ENCODE results near the gene OR10H3. TPM values are rescaled to one million over a fixed set of nuclear protein-coding genes. Genes with fewer than 3 reads are reported as not detected.

Gene OR10H3
- total RNA-seq, 2 experiments from 2014 or later = not detected

DNA sequence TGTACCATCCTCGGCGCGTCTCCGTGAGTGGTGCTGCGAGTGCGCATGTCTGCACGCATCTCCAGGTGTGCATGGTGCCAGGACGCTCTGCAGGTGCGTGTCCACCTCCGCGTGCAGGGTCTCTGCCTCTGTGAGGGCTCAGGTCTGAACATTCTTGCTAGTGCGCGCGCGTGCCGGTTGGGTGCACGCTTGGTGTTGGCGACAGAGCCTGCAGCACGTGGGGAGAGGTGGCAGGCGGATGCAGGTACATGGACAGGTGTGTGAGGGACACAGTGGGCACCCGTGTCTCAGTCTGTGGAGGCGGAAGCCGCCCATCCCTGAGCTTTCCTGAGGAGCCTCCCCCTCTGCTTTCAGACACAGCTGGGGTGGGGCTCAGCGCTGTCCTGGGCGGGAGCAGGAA is 14.8 kb upstream of the OR10H3 start:
- TF ChIP-seq EZH2phosphoT487 (IDR thresholded peaks at IDR 0.05; ENCODE audit: borderline replicate concordance, low read depth, low read length) = no peak
- TF ChIP-seq, protein P1, sequence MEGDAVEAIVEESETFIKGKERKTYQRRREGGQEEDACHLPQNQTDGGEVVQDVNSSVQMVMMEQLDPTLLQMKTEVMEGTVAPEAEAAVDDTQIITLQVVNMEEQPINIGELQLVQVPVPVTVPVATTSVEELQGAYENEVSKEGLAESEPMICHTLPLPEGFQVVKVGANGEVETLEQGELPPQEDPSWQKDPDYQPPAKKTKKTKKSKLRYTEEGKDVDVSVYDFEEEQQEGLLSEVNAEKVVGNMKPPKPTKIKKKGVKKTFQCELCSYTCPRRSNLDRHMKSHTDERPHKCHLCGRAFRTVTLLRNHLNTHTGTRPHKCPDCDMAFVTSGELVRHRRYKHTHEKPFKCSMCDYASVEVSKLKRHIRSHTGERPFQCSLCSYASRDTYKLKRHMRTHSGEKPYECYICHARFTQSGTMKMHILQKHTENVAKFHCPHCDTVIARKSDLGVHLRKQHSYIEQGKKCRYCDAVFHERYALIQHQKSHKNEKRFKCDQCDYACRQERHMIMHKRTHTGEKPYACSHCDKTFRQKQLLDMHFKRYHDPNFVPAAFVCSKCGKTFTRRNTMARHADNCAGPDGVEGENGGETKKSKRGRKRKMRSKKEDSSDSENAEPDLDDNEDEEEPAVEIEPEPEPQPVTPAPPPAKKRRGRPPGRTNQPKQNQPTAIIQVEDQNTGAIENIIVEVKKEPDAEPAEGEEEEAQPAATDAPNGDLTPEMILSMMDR (conservative IDR thresholded peaks at IDR 0.05; ENCODE audit: low read length) = no peak
- no TSS peak for BruUV-seq (replicated peaks)

DNA sequence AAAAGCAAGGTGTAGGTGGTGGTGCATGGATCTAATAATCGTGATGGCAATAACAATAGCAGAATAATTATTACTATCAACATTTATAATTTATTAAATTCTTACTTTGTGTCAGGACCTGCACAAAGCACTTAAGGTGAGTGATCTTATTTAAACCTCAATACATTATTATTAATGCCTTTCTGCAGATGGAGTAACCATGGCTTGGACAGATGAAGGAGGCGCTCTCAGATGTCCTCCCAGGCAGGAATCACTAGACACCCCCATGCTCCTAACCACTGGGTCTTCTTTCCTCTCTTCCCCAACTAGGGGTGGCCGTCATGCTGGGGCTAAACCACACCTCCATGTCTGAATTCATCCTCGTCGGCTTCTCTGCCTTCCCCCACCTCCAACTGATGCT is 10.1 kb upstream of the OR10H3 start, which contains the start of gene OR10H2:
Gene OR10H2, plus strand, starts transcription at position 301 of the 400 bp plus-strand sequence. Its CDS starts 20 bp downstream, at position 321.
- no peaks in the 10 kb centered on the region for H3K36me3 ChIP-seq (ENCODE audit: insufficient read depth, low read length)
- H3K9me2 ChIP-seq (ENCODE audit: insufficient read depth, low read length) = no peaks in the 10 kb centered on the region
- intact Hi-C loops (cut with micrococcal nuclease; ENCODE audit: unreplicated experiment) = no loop called here
- no peak within 1 kb of the TSS for H3K4me3 ChIP-seq (ENCODE audit: low read depth, low read length, poor library complexity, severe bottlenecking)
- H3K4me2 ChIP-seq (ENCODE audit: low read length) = no peak within 1 kb of the TSS
- H4K20me1 ChIP-seq (ENCODE audit: insufficient read depth, low read length) = no peaks in the 10 kb centered on the region
- H3K4me1 ChIP-seq (ENCODE audit: insufficient read depth, low read length, poor library complexity, severe bottlenecking) = no peaks in the 10 kb centered on the region
- no TSS peak for BruUV-seq (replicated peaks)
- POLR2A ChIA-PET = no interaction called here
- H3K27ac ChIP-seq (ENCODE audit: low read depth, low read length, poor library complexity, severe bottlenecking) = no peak within 1 kb of the TSS
- H3K79me2 ChIP-seq (ENCODE audit: insufficient read depth, low read depth, low read length) = no peaks in the 10 kb centered on the region
- CTCF ChIA-PET (ENCODE audit: unreplicated experiment) = no interaction called here
- TF ChIP-seq, protein P1 (conservative IDR thresholded peaks at IDR 0.05; ENCODE audit: low read length) = no peak
- no peaks in the 10 kb centered on the region for H3K9me3 ChIP-seq (ENCODE audit: low read length)
- no peak for DNase-seq (ENCODE audit: low spot score)
- H2AFZ ChIP-seq (ENCODE audit: low read length) = no peak within 1 kb of the TSS

More for the DNA sequence above, 14.8 kb upstream of the OR10H3 start:
- H3K79me2 ChIP-seq (ENCODE audit: insufficient read depth, low read depth, low read length) = no peaks in the 10 kb centered on the region
- H3K36me3 ChIP-seq (ENCODE audit: insufficient read depth, low read length) = no peaks in the 10 kb centered on the region
- H3K27ac ChIP-seq (ENCODE audit: low read depth, low read length, poor library complexity, severe bottlenecking) = no peak overlapping the region
- no peak overlapping the region for H3K4me3 ChIP-seq (ENCODE audit: low read depth, low read length, poor library complexity, severe bottlenecking)
- no peaks in the 10 kb centered on the region for H3K9me2 ChIP-seq (ENCODE audit: insufficient read depth, low read length)
- CTCF ChIA-PET (ENCODE audit: unreplicated experiment) = no interaction called here
- POLR2A ChIA-PET = no interaction called here
- no peaks in the 10 kb centered on the region for H3K9me3 ChIP-seq (ENCODE audit: low read length)
- no peaks in the 10 kb centered on the region for H3K4me1 ChIP-seq (ENCODE audit: insufficient read depth, low read length, poor library complexity, severe bottlenecking)
- no peak overlapping the region for H2AFZ ChIP-seq (ENCODE audit: low read length)
- no peak overlapping the region for H3K4me2 ChIP-seq (ENCODE audit: low read length)
- no peak for DNase-seq (ENCODE audit: low spot score)
- intact Hi-C loops (cut with micrococcal nuclease; ENCODE audit: unreplicated experiment) = no loop called here
- no peaks in the 10 kb centered on the region for H4K20me1 ChIP-seq (ENCODE audit: insufficient read depth, low read length)

- H3K4me3 ChIP-seq (ENCODE audit: low read depth, low read length, poor library complexity, severe bottlenecking) = no peak overlapping the region
- no peak overlapping the region for H3K27ac ChIP-seq (ENCODE audit: low read depth, low read length, poor library complexity, severe bottlenecking)
- TF ChIP-seq EZH2phosphoT487 (IDR thresholded peaks at IDR 0.05; ENCODE audit: borderline replicate concordance, low read depth, low read length) = no peak
- TF ChIP-seq, protein P1 (conservative IDR thresholded peaks at IDR 0.05; ENCODE audit: low read length) = no peak
- ChIA-PET POLR2A (no interaction called here), CTCF (ENCODE audit: unreplicated experiment) (no interaction called here)
- no peaks in the 10 kb centered on the region for H3K4me1 ChIP-seq (ENCODE audit: insufficient read depth, low read length, poor library complexity, severe bottlenecking)
- no peaks in the 10 kb centered on the region for H3K79me2 ChIP-seq (ENCODE audit: insufficient read depth, low read depth, low read length)
- intact Hi-C loops (cut with micrococcal nuclease; ENCODE audit: unreplicated experiment) = no loop called here
- H3K36me3 ChIP-seq (ENCODE audit: insufficient read depth, low read length) = no peaks in the 10 kb centered on the region
- no peak for DNase-seq (ENCODE audit: low spot score)
- H2AFZ ChIP-seq (ENCODE audit: low read length) = no peak overlapping the region
- no TSS peak for BruUV-seq (replicated peaks)
- H3K9me2 ChIP-seq (ENCODE audit: insufficient read depth, low read length) = no peaks in the 10 kb centered on the region
- H3K9me3 ChIP-seq (ENCODE audit: low read length) = no peaks in the 10 kb centered on the region
- no peak overlapping the region for H3K4me2 ChIP-seq (ENCODE audit: low read length)
- H4K20me1 ChIP-seq (ENCODE audit: insufficient read depth, low read length) = no peaks in the 10 kb centered on the region
These were observed 7.2 kb upstream of the OR10H3 start for GRCh38 chr19:15730538-15730937.
